Mesendoderm (in vitro differentiated cells): ENCODE results near the gene SLC44A5.
A peak's percentile ranks its signal among the peaks of the same experiment; 100 is the strongest.
"Not testable (repeated sequence)": the region's sequence is repeated elsewhere in the genome, so short reads cannot be mapped to it uniquely, and the experiment has no call there.

Experiments
- DNase-seq: peaks from one replicate; pipeline ENCODE4 v3.0.0; 2013
- H2AK5ac ChIP-seq: 2 replicates; pipeline ENCODE4 v1.6.1; 2013; ENCODE audit warnings: low read length, inconsistent platforms
- H2BK120ac ChIP-seq: 2 replicates; pipeline ENCODE4 v1.6.1; 2013; ENCODE audit warnings: low read depth, mild to moderate bottlenecking, low read length, moderate library complexity, mixed read lengths
- H2BK15ac ChIP-seq: replicated peaks from 2 replicates; pipeline ENCODE4 v1.6.1; 2013; ENCODE audit warnings: low read depth, mild to moderate bottlenecking, moderate library complexity
- H2BK5ac ChIP-seq: 2 replicates; pipeline ENCODE4 v1.6.1; 2013; ENCODE audit warnings: low read length, inconsistent platforms
- H3K18ac ChIP-seq: 2 replicates; pipeline ENCODE4 v1.6.1; 2013; ENCODE audit warnings: mild to moderate bottlenecking, low read length, mixed read lengths
- H3K23ac ChIP-seq: one replicate; pipeline ENCODE4 v1.6.1; 2013; ENCODE audit warnings: low read length
- H3K27ac ChIP-seq: 2 replicates; pipeline ENCODE4 v1.5.1; 2013; ENCODE audit warnings: low read depth, mild to moderate bottlenecking, inconsistent platforms, low read length, moderate library complexity
- H3K27me3 ChIP-seq: 2 replicates; pipeline ENCODE4 v1.6.1; 2013; ENCODE audit warnings: low read length, control low read depth, mild to moderate bottlenecking, inconsistent platforms; ENCODE audit not compliant: insufficient read depth, poor library complexity
- H3K36me3 ChIP-seq: 2 replicates; pipeline ENCODE4 v1.6.1; 2013; ENCODE audit warnings: low read length, inconsistent platforms; ENCODE audit not compliant: control insufficient read depth, insufficient read depth
- H3K4ac ChIP-seq: one replicate; pipeline ENCODE4 v1.6.1; 2013; ENCODE audit warnings: low read depth, mild to moderate bottlenecking, low read length, moderate library complexity
- H3K4me1 ChIP-seq: 2 replicates; pipeline ENCODE4 v1.6.1; 2013; ENCODE audit warnings: low read depth, low read length, inconsistent platforms; ENCODE audit not compliant: control insufficient read depth
- H3K4me2 ChIP-seq: 2 replicates; pipeline ENCODE4 v1.6.1; 2013; ENCODE audit warnings: low read length
- H3K4me3 ChIP-seq: 2 replicates; pipeline ENCODE4 v1.5.1; 2013; ENCODE audit warnings: mild to moderate bottlenecking, low read length
- H3K56ac ChIP-seq: one replicate; pipeline ENCODE4 v1.6.1; 2013; ENCODE audit warnings: low read length
- H3K79me1 ChIP-seq: 2 replicates; pipeline ENCODE4 v1.6.1; 2013; ENCODE audit warnings: low read length, inconsistent platforms
- H3K79me2 ChIP-seq: 2 replicates; pipeline ENCODE4 v1.6.1; 2013; ENCODE audit warnings: mild to moderate bottlenecking, low read length; ENCODE audit not compliant: control insufficient read depth, insufficient read depth
- H3K9ac ChIP-seq: 2 replicates; pipeline ENCODE4 v1.6.1; 2013; ENCODE audit warnings: low read length, inconsistent platforms
- H4K5ac ChIP-seq: one replicate; pipeline ENCODE4 v1.6.1; 2013; ENCODE audit warnings: low read length
- H4K8ac ChIP-seq: one replicate; pipeline ENCODE4 v1.6.1; 2013; ENCODE audit warnings: low read depth, mild to moderate bottlenecking, control low read depth, low read length, moderate library complexity
- WGBS: extraction: QIAGEN DNeasy Blood & Tissue Kit; methylation state at CpG from one replicate; pipeline ENCODE4 v1.1.7; 2013; ENCODE audit warnings: low lambda C conversion rate, missing lambda C conversion rate; ENCODE audit not compliant: insufficient coverage; ENCODE audit errors: extremely low coverage; 5-methylcytosine and 5-hydroxymethylcytosine counted together

Gene SLC44A5

GRCh38 chr1:75261946-75262345 is 349.0 kb downstream of the SLC44A5 start:
- H3K9ac ChIP-seq, H3K56ac ChIP-seq, H3K4me2 ChIP-seq, H3K4ac ChIP-seq, H3K79me1 ChIP-seq, H3K4me3 ChIP-seq, H3K27ac ChIP-seq, H3K23ac ChIP-seq, H3K36me3 ChIP-seq, H3K79me2 ChIP-seq, H4K8ac ChIP-seq, H2AK5ac ChIP-seq, H2BK5ac ChIP-seq, H2BK15ac ChIP-seq, H3K18ac ChIP-seq, H2BK120ac ChIP-seq, H4K5ac ChIP-seq, H3K4me1 ChIP-seq, H3K27me3 ChIP-seq, DNase-seq: not testable (repeated sequence)
- no CpG with 5 or more reads among the region's 2 CpGs for WGBS

- H3K18ac ChIP-seq: no peak overlapping the region
- H3K36me3 ChIP-seq: no peaks in the 10 kb centered on the region
- WGBS: no CpG with 5 or more reads among the region's 4 CpGs
- H4K8ac ChIP-seq: no peak overlapping the region
- no peak overlapping the region for H3K4ac ChIP-seq
- no peaks in the 10 kb centered on the region for H3K4me1 ChIP-seq
- H3K27me3 ChIP-seq: no peaks in the 10 kb centered on the region
- H2BK5ac ChIP-seq: no peak overlapping the region
- H3K23ac ChIP-seq: no peak overlapping the region
- no peak overlapping the region for H2BK120ac ChIP-seq
- H3K56ac ChIP-seq: no peak overlapping the region
- H3K79me1 ChIP-seq: no peaks in the 10 kb centered on the region
- H3K79me2 ChIP-seq: no peaks in the 10 kb centered on the region
- H3K4me2 ChIP-seq: no peak overlapping the region
- H2AK5ac ChIP-seq: no peak overlapping the region
- no peak for DNase-seq
- no peak overlapping the region for H4K5ac ChIP-seq
- no peak overlapping the region for H3K4me3 ChIP-seq
- no peak overlapping the region for H2BK15ac ChIP-seq
- H3K9ac ChIP-seq: no peak overlapping the region
- H3K27ac ChIP-seq: no peak overlapping the region
These were observed 352.6 kb downstream of the SLC44A5 start for GRCh38 chr1:75258351-75258750.

DNA sequence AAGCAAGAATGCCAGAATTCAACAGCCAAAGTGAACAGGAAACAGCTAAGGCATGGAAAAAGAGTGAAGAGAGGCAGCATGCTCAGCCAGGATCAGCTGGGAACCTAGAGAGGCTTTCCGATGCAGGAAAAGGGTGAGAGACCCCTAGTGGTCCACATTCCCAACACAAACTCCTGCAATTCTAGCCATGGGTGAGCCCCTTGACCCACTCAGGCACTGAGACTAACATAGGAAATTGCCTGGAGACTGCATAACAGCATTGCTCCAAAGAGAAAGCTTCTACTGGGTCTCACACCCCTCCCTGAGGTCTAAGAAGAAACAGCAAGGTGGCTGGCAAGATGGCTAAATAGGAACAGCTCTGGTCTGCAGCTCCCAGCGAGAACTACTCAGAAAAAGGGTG is 353.5 kb downstream of the SLC44A5 start:
- no CpG with 5 or more reads among the region's 2 CpGs for WGBS
- peak; percentile 84 for DNase-seq
- no peak overlapping the region for H2BK5ac ChIP-seq
- H3K79me2 ChIP-seq: no peaks in the 10 kb centered on the region
- H3K27me3 ChIP-seq: no peaks in the 10 kb centered on the region
- H3K9ac ChIP-seq: no peak overlapping the region
- no peak overlapping the region for H3K4ac ChIP-seq
- H3K4me1 ChIP-seq: no peaks in the 10 kb centered on the region
- no peak overlapping the region for H3K23ac ChIP-seq
- peak overlapping the region; percentile 19 for H3K56ac ChIP-seq
- H2BK120ac ChIP-seq: no peak overlapping the region
- H2AK5ac ChIP-seq: no peak overlapping the region
- H3K36me3 ChIP-seq: no peaks in the 10 kb centered on the region
- no peak overlapping the region for H3K4me2 ChIP-seq
- H3K4me3 ChIP-seq: no peak overlapping the region
- H3K79me1 ChIP-seq: no peaks in the 10 kb centered on the region
- no peak overlapping the region for H4K8ac ChIP-seq
- H3K18ac ChIP-seq: no peak overlapping the region
- H3K27ac ChIP-seq: no peak overlapping the region
- H2BK15ac ChIP-seq: no peak overlapping the region
- H4K5ac ChIP-seq: no peak overlapping the region

GRCh38 chr1:75250114-75250513 is 360.8 kb downstream of the SLC44A5 start:
- H3K4me2 ChIP-seq, H3K9ac ChIP-seq, H3K4me3 ChIP-seq, H4K5ac ChIP-seq, H3K27me3 ChIP-seq, H3K4ac ChIP-seq, H2BK15ac ChIP-seq, H3K56ac ChIP-seq, DNase-seq, H3K79me1 ChIP-seq, H2BK5ac ChIP-seq, H3K23ac ChIP-seq, H3K4me1 ChIP-seq, H3K27ac ChIP-seq, H3K18ac ChIP-seq, H4K8ac ChIP-seq, H3K79me2 ChIP-seq, H2BK120ac ChIP-seq, H2AK5ac ChIP-seq, H3K36me3 ChIP-seq: not testable (repeated sequence)
- no CpG with 5 or more reads among the region's 4 CpGs for WGBS

DNA sequence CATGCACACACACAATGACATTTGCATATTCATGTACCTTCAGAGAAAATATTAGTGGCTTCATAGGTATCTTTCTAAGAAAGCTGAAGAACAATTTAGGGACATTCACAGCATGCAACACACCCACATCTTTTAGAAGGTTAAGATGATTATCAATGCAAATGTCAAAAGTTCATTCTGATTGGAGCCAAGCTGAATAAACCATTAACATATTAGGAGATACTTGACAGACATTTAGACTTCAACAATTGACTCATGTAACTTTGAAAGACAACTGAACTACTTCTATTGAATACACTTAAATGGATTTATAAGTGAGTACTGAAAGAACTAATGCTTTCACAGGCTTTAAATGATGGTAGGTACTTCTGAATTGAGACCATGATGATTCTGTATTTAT is 365.7 kb downstream of the SLC44A5 start:
- H3K79me1 ChIP-seq: no peaks in the 10 kb centered on the region
- H2BK5ac ChIP-seq: no peak overlapping the region
- no peak overlapping the region for H3K18ac ChIP-seq
- peaks cover 8% of the 10 kb centered on the region for H3K4me1 ChIP-seq
- no peak overlapping the region for H3K4me2 ChIP-seq
- no peak overlapping the region for H2AK5ac ChIP-seq
- DNase-seq: no peak
- H3K9ac ChIP-seq: no peak overlapping the region
- H3K4me3 ChIP-seq: no peak overlapping the region
- no peak overlapping the region for H4K5ac ChIP-seq
- H3K27me3 ChIP-seq: no peaks in the 10 kb centered on the region
- H2BK120ac ChIP-seq: no peak overlapping the region
- H3K56ac ChIP-seq: no peak overlapping the region
- H3K79me2 ChIP-seq: no peaks in the 10 kb centered on the region
- no peak overlapping the region for H3K23ac ChIP-seq
- no peak overlapping the region for H3K27ac ChIP-seq
- no peak overlapping the region for H4K8ac ChIP-seq
- H3K4ac ChIP-seq: no peak overlapping the region
- H3K36me3 ChIP-seq: no peaks in the 10 kb centered on the region
- no peak overlapping the region for H2BK15ac ChIP-seq

GRCh38 chr1:75243124-75243523 is 367.8 kb downstream of the SLC44A5 start:
- no peak overlapping the region for H3K27ac ChIP-seq
- no peak overlapping the region for H4K8ac ChIP-seq
- no peak overlapping the region for H2BK15ac ChIP-seq
- H2AK5ac ChIP-seq: no peak overlapping the region
- H2BK5ac ChIP-seq: no peak overlapping the region
- no peak overlapping the region for H3K56ac ChIP-seq
- no peak for DNase-seq
- no peaks in the 10 kb centered on the region for H3K79me1 ChIP-seq
- H3K27me3 ChIP-seq: no peaks in the 10 kb centered on the region
- no peak overlapping the region for H3K4ac ChIP-seq
- H3K23ac ChIP-seq: no peak overlapping the region
- WGBS: no CpG with 5 or more reads among the region's 1 CpG
- H3K4me1 ChIP-seq: peaks cover 6% of the 10 kb centered on the region
- no peaks in the 10 kb centered on the region for H3K36me3 ChIP-seq
- no peak overlapping the region for H4K5ac ChIP-seq
- H3K9ac ChIP-seq: no peak overlapping the region
- no peak overlapping the region for H3K4me3 ChIP-seq
- H2BK120ac ChIP-seq: no peak overlapping the region
- H3K4me2 ChIP-seq: no peak overlapping the region
- no peak overlapping the region for H3K18ac ChIP-seq
- H3K79me2 ChIP-seq: no peaks in the 10 kb centered on the region
